Epithelial cell of esophagus (primary cell): ENCODE measurements around the gene M6PR.
A peak's percentile ranks its signal among the peaks of the same experiment; 100 is the strongest.

Experiments used
- DNase-seq: peaks from one replicate; pipeline ENCODE4 v3.0.0; 2010; ENCODE audit warnings: low read depth
- H3K4me3 ChIP-seq: 2 replicates; pipeline ENCODE4 v1.5.1; 2011; ENCODE audit warnings: mild to moderate bottlenecking, low read length, control low read depth
- TF ChIP-seq, protein P1 (sequence below): IDR thresholded peaks from 2 replicates; pipeline ENCODE4 v1.5.1; 2011; ENCODE audit warnings: low read depth, mild to moderate bottlenecking, low read length, control low read depth, inconsistent platforms; ENCODE audit not compliant: insufficient read depth; ENCODE audit errors: missing control alignments

Gene M6PR

DNA sequence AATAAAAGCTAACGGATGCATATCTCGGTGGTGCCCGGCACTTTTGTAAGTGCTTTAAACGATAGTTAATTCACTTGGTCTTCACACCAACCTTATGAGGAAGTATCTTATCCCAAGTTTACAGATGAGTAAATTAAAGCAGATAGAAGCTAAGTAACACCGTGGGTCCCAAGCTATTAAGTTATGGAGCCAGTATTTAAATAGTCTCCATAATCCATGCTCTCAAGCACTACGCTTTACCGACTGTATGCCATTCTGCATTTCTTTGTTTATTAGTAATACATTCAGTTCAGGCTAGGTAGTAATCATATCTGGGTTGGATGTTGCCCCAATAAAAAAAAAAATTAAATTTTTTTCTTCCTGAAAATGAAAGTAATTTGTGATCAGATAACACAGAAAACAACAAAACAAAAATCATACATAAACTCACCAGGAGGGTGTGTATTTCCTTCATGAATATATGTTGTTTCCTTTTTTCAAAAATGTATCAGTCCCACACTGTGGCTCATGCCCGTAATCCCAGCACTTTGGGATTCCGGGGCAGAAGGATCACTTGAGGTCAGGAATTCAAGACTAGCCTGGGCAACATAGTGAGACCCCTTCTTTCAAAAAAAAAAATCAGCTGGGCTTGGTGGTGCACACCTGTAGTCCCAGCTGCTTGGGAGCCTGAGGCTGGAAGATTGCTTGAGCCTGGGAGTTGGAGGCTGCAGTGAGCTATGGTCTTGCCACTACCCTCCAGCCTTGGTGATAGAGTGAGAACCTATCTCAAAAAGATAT, 1.4 kb upstream of the M6PR start:
- TF ChIP-seq, protein P1, sequence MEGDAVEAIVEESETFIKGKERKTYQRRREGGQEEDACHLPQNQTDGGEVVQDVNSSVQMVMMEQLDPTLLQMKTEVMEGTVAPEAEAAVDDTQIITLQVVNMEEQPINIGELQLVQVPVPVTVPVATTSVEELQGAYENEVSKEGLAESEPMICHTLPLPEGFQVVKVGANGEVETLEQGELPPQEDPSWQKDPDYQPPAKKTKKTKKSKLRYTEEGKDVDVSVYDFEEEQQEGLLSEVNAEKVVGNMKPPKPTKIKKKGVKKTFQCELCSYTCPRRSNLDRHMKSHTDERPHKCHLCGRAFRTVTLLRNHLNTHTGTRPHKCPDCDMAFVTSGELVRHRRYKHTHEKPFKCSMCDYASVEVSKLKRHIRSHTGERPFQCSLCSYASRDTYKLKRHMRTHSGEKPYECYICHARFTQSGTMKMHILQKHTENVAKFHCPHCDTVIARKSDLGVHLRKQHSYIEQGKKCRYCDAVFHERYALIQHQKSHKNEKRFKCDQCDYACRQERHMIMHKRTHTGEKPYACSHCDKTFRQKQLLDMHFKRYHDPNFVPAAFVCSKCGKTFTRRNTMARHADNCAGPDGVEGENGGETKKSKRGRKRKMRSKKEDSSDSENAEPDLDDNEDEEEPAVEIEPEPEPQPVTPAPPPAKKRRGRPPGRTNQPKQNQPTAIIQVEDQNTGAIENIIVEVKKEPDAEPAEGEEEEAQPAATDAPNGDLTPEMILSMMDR: no peak
- DNase-seq: no peak

DNA sequence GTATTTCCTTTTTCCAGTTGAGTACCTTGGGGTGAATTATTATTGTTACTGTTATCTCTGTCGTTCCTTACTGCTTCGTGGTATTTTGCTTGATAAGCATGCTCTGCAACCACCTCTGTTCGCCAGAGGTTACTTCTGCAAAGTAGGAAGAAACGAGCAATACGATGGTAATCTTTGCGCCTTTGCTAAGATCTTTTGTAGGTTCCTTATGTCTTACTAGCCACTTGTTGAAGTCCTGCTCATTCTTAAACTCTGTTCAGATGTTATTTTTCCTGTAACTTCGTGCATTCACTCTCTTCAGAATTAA, 729 bp upstream of the M6PR start:
- TF ChIP-seq, protein P1: no peak
- no peak for DNase-seq
- peak overlapping the region; percentile 94 for H3K4me3 ChIP-seq

More for the DNA sequence above, 1.4 kb upstream of the M6PR start:
- peak overlapping the region; percentile 94 for H3K4me3 ChIP-seq

DNA sequence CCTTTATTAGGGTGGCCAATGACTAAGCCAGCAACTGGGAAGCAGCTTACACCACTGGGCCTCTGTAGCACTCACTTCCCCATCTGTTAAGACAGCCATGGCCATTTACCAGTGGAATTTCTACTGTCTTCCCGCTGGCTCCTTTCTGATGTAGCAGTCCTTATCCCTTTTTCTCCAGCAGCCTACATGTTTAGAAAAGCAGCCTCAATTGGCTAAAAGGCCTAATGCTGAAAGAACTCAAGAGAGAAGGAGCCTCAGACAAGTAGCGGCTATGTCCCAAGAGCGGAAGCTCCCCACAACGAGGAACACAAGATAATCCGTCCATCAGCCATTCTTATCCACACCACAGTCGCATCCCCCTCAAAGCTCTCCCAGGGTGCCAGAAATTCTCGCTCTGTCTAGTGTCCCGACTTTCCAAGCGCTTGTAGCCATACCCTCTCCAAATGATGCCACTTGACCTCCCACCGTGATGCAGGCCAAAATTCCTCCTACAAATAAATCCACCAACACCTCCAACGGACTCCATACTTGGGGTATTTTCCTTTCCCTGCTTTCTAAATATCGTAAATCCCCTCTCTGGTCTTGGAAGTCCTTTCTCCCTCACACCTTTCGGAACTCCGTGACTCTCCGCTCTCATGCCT, 624 bp downstream of the M6PR start:
- peak; percentile 40 for DNase-seq
- H3K4me3 ChIP-seq: peak overlapping the region; percentile 94

GRCh38 chr12:8947737-8948136, 1.7 kb downstream of the M6PR start:
- TF ChIP-seq, protein P1: no peak
- DNase-seq: no peak
- no peak overlapping the region for H3K4me3 ChIP-seq

More for the DNA sequence above, 624 bp downstream of the M6PR start:
- TF ChIP-seq, protein P1: no peak

GRCh38 chr12:8946733-8947132, 2.7 kb downstream of the M6PR start:
- no peak overlapping the region for H3K4me3 ChIP-seq
- TF ChIP-seq, protein P1: no peak
- no peak for DNase-seq

- DNase-seq: no peak
- TF ChIP-seq, protein P1: no peak
- H3K4me3 ChIP-seq: no peak overlapping the region
Measured at GRCh38 chr12:8943565-8944186, 5.8 kb downstream of the M6PR start.
